GM21526 (cell line): ENCODE measurements around the gene GABRB1.
A peak's percentile ranks its signal among the peaks of the same experiment; 100 is the strongest.
"Not testable (repeated sequence)": the region's sequence is repeated elsewhere in the genome, so short reads cannot be mapped to it uniquely, and the experiment has no call there.

Experiments used
- ATAC-seq: cut with Tn5 transposase; IDR thresholded peaks from one replicate; pipeline ENCODE4 v1.9.1; 2021; ENCODE audit warnings: moderate library complexity; ENCODE audit not compliant: unreplicated experiment, low FRiP score

Gene GABRB1

DNA sequence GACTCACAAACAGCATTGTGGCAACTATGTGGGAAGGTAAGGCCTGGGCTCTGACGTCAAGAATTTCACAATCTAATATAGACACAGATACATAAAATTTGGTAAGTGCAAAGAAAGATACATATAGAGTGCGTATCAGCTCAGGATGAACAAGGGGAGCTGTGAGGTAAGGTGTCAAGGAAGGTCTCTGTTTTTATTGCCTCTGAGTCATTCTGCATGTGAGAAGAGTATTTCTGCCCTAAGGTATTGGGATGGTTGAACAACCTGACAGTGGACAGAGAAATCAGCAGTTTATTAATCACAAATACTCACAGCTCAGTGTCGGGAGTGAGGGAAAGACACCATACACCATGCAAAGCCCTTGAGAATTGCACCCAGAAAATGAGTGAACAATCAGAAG is 342.3 kb downstream of the GABRB1 start:
- no peak for ATAC-seq

DNA sequence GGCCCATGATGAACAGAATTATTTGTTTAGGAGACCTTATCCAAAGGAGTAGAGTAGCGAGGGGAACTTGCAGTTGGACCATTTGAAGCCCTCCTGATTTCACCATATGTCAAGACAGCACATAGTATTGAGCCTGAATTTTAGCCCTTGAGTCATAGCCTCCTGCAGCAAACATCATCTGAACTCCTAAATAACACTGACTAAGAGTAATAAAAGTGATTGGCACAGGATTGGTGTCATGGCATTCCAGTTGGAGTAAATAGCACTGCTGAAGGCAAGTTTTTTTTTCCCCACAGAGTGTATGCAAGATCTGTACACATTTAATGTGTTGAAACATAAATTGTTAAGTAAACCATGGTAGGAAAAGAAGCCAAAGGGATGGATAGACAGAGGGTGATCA is 343.1 kb downstream of the GABRB1 start:
- no peak for ATAC-seq

DNA sequence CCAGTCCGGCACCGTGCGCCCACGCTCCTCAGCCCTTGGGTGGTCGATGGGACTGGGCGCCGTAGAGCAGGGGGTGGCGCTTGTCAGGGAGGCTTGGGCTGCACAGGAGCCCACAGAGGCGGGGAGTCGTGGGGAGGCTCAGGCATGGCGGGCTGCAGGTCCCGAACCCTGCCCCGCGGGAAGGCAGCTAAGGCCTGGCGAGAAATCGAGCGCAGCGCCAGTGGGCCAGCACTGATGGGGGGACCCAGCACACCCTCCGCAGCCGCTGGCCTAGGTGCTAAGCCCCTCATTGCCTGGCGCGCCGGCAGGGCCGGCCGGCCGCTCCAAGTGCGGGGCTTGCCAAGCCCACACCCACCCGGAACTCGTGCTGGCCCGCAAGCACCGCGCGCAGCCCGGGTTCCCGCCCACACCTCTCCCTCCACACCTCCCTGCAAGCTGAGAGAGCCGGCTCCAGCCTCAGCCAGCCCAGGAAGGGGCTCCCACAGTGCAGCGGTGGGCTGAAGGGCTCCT is 346.7 kb downstream of the GABRB1 start:
- ATAC-seq = not testable (repeated sequence)

DNA sequence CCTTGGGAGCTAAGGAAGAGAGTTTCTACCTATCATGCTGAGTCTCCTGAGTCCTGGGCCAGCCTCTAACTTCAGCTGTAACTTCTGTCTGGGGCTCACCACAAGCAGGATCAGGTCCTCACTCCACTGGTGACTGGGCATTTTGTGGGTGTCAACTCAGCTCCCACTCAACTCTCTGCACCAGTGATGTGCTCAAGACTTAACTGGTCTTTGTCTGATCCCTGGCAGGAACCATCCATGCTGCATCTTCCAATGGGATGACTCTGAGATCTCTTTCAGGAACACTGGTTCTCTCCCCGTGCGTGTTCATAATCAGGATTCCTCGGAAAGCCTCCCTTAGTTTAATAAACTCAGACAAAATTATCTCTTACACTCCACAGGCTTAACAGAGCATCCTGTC is 349.8 kb downstream of the GABRB1 start:
- ATAC-seq = no peak

DNA sequence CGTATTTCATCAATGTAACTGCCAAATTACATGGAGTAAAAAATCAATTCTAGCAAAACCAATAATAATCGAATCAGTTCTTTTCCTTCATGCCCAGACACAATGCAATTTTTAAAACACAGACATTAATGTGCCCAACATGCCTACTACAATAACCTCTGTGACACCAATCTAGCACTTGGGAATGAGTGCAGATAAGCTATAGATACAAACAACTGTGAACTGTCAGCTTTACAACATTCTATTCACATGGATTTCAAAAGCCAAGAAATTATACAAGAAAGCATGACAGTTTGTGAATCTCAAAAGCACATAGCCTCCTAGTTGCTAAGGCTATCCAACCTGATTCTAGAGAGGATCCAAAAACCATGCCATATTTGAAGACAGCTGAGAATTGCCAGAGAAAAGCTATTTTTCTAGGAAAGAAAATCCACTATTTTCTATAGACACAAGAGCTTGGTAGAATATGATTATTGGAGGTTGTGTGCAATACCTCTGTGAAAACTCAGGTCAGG is 351.5 kb downstream of the GABRB1 start:
- ATAC-seq = no peak

DNA sequence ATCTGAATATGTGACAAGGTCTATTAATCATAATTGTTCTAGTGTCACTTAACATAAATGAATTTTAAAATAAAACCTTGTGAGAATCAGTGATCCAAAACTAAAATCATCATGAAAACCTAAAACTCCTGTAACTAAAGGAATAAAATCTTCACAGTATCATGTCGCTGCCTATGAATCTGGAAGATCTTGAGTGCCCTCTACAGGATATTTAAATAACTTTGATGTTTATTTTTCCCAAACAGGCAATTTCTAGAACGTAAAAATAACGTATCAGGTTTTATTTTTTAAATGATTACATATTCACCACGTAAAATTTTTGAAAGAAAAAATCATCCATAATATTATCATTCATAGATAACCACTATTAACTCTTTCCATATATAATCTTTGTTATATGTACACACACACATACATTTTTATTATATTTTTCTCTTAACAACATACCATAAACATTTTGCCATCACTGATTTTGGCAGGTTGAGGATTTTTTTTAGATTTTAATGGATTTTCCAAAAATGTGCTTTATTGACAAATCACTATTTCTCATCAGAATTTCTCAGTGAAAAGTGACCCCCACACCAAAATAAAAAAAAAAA is 352.6 kb downstream of the GABRB1 start:
- ATAC-seq = no peak

DNA sequence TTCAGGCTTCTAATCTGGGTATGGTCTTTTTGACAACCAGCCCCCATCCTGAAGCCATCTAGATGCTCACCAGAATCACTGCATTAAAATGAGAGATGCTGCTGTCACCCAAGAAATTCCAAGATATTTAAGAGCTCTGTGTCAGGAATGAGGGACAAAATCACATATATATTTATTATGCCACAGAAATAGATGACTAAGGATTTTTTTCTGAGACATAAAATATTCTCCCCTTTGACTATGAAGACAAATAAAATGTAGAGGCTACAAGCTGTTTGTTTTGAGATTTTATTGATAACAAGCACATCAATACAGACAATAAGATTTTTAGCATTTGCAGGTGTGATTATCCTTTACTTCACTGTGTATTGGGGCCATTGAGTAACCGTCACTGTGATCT is 354.8 kb downstream of the GABRB1 start:
- no peak for ATAC-seq

DNA sequence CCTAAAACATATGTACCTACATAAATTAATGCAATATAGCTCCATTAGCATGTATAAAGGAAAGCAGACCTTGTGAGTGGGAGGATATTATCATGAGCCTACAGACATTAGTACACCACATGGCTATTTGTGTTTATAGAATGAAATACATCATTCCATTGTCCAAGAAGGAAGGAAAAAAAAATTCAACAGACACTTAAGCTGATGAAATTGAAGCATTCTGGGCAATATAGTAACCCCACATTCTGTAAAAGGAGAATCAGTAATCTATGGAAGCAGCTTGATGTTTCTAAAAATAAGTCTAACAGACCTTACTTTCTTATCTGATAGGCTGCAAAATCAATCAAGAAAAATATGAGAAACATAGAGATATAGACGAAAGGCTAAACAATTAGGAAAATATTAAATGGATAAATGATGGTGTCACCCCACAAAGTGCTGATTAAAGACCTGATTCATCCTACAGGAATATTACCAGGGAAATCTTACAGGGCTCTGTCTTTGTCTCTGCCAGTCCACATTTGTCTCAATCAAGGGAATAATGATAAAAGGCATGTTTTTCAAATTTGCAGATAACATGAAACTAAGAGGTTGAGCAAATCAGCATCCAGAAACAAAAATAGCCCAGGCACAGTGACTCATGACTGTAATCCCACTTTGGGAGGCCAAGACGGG is 355.3 kb downstream of the GABRB1 start:
- ATAC-seq = no peak

DNA sequence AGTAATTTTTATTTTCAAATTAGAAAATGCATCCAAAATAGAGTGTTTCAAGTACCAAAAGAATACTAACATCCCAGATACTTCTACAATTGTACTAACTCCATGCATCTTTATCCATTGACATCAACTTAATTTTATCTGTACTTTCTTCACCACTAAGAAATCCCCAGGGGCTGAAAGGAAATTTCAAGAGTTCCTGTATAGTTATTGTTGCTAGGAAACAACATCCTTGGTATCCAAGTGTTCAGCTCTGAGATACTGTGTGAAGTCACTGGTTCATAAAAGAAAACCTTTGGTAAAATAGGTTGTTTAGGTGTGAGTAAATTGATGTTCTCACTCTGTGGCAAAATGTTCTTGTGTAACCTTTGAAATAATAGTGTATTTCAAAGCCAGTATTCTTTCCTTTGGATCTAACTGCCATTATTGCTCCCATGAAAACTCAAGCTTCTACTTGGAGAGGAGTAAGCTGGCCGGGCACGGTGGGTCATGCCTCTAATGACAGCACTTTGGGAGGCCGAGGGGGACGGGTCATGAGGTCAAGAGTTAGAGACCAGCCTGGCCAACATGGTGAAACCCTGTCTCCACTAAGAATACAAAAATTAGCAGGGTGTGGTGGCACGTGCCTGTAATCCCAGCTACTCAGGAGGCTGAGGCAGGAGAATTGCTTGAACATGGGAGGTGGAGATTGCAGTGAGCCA is 359.2 kb downstream of the GABRB1 start:
- no peak for ATAC-seq

DNA sequence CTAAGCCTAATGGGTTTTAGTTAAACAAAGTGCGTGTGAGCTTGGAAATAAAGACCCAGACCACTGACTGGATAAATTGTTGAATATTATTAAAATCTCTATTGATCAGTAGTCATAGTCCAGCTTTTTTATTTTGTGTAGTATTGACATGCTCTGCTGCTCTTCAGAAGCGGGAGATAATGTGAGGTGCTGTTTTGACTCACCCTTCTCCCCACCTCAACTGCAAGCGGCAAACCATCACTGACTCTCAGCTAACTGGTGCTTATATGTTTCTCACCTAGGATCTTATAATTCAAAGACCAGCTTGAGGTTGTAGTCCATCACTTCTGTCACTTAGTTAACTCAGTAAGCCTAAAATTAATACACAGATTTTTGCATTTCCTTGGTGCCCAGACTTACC is 359.9 kb downstream of the GABRB1 start:
- no peak for ATAC-seq

DNA sequence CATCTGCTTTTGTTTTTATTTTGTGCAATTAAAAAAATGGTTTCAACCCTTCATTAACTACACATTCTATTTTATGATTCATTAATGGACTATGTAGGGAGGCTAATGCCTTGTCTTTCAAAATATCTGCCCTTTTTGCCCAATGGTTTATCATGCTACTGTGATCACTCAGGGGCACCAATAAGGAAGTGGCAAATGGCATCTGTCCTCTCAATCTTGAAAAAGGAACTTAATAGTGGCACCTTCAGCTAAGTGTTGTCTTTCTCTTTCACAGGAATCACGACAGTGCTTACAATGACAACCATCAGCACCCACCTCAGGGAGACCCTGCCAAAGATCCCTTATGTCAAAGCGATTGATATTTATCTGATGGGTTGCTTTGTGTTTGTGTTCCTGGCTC is 375.0 kb downstream of the GABRB1 start:
- no peak for ATAC-seq

DNA sequence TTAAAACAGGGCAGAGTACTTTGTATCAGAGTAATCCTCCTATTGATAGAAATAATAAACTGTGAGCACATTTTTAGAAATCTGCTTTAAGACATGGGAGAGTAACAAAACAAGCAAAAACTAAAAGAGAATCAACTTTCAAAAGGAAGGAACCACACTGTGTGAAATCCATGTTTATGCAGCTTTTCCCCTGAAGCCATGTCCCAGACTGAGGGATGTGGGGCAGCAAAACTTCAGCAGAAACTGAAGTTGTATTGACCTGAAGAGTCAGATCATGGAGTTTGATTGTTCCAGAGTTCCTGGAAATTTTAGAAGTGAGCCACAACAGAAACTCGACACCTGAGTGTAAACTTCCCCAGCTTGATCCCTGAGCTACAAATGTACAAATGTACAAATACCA is 378.9 kb downstream of the GABRB1 start:
- no peak for ATAC-seq

DNA sequence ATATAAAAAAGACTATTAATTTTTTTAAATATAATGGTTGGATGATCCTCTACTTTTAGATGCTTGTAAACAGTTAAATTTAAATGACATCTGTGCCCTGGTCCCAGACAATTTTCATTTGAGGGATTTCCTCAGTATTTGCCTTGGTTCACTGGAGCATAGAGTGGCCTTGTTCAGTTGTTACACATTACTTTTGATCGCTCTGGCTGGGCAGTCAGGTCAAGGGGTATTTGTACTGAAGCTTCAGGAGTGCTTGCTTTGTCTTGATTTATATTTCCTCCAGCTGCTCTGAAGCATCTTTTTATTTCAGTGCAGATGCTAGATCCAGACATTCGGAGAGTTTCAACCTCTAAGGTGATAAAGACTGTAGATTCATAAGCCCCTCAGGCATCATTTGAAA is 382.2 kb downstream of the GABRB1 start:
- no peak for ATAC-seq

DNA sequence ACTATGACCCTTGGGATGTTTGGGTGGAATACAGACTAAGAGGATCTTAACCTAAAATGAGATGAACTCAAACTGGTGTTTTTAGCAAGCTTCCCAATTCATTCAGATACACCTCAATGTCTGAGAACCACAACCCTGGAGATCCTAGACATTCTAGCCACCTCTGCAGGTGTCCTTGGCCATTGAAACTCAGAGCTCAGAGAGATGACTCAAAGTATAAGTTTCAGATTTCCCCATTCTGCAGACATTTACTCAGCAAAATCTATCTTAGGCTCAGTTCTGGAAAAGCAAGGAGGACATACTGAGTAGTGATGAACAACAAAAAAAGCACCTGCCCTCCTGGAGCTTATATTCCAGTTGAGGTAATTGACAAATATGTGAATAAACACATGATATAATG is 384.4 kb downstream of the GABRB1 start:
- no peak for ATAC-seq

DNA sequence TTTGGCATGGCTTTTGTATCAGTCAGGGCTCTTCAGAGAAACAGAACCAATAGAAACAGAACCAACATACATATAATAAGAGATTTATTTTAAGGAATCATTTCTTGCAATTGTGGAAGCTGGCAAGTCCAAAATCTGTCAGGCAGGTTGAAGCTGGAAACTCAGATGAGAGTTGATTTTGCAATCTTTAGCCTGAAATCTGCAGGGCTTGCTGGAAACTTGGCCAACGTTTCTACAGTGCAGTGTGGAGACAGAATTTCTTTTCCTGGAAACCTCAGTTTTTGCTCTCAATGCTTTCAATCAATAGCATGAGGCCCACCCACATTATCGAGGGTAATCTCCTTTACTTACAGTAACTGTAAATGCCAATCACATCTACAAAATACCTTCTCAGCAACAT is 386.8 kb downstream of the GABRB1 start:
- ATAC-seq = no peak

DNA sequence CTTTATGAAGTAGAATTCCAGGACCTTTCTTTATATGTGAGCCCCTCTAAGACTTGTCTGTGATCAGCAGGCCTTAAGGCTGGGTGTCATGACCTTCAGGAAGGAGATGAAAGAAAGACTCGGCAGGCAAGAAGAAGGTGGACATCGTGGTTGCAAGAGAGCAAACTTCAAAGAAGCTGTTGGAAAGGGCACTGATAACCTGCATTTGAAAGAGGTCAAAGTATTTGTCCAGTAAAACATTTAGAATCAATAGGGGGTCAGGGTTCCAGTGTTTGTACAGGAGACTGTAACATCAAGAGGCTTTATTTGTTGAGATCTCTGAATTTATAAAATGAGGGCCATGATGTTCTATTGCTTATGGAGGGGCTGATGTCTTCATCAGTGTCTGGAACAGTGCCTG is 387.9 kb downstream of the GABRB1 start:
- no peak for ATAC-seq

DNA sequence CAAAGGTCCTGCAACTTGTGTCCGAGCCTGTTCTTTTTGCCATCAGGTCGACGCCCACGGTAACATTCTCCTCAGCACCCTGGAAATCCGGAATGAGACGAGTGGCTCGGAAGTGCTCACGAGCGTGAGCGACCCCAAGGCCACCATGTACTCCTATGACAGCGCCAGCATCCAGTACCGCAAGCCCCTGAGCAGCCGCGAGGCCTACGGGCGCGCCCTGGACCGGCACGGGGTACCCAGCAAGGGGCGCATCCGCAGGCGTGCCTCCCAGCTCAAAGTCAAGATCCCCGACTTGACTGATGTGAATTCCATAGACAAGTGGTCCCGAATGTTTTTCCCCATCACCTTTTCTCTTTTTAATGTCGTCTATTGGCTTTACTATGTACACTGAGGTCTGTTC is 394.3 kb downstream of the GABRB1 start:
- no peak for ATAC-seq

DNA sequence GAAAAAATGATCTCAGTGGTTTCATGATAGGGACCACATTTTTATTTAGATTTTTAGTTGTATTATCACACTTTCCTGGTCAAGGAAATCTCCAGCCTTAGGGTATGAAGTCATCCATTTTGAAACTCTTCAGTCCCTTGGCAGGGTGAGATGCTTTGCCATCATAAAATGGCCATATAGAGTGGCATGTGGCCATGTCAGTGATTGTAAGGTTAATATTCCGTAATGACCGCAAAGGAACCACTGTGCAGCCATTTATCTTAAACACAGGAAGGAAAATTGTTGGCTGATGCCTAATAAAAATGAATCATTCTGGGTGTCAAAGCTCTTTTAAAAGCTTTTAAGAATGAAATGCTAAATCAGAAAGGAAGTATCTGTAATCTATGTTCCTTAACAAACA is 396.6 kb downstream of the GABRB1 start:
- no peak for ATAC-seq

DNA sequence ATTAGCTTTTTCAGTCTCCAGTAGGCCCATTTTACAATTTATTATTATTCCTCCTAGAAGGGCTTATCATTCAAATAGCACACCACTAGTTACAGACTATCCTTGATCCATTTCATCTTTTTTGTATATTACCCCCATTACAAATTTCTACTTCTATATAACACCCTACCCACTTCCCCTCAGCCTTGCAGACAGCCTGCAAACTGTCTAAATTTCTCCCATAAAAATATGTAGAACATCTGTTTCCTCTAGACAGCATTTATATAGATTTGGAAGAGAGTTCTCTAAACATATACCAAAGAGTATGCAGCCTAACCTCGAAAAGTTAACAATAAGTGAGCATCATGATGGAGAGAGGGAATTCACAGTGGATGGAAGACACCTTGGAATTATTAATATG is 401.4 kb downstream of the GABRB1 start:
- ATAC-seq = no peak

DNA sequence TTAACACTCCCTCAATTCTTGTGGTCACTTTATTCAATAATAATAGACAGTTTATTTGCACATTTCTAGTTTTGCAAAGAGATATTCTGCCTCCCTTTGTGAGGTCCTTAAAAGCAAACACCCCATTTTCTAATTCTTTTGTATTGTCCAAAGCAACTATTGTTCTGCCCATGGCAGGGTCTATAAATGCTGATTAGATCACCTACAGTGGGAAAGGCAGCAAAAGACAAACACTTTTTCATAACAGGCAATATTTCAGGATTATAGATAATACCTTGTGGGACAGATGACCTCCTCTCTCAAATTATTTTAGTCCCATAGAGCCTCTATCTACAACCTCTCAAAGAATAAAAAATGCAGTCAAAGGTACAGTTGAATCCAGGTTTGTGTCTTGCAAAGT is 403.6 kb downstream of the GABRB1 start:
- no peak for ATAC-seq

DNA sequence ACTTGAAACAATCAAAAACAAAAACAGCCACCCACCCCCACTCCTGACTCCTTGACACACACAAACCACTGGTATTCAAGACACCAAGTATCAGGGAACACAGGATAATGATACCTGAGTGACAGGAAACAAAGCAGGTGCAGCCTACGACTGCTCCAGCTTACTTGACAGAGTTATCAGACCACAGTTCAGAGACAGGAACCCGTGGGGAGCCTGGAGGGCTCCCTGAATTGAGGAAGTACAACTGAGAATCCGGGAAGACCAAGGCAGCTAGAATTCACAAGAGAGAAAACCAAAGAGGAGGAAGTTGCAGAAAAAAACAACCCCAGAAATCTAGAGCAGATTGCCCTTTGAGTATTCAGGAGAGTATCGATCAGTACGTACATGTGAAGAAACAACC is 411.6 kb downstream of the GABRB1 start:
- peak; percentile 88 for ATAC-seq

DNA sequence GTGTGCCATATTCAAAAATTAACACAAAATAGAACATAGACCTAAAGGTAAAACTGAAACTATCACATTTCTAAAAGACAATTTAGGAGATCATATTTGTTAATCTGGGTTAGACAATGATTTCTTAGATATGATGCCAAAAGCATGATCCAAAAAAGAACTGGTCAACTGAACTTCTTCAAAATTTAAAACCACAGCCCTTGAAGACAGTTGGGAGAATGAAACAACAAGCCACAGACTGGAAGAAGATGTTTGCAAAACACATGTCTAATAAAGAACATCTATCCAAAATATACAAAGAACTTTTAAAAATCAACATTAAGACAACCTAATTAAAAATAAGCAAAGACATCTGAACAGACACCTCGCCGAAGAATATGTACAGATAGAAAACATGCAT is 412.7 kb downstream of the GABRB1 start:
- ATAC-seq = no peak
